ENCODE measurements around the gene IFIT1. TPM values are rescaled to one million over a fixed set of nuclear protein-coding genes. Genes with fewer than 3 reads are reported as not detected.

Gene IFIT1
- total and polyA plus RNA-seq, 2 experiments from 2014 or later: 23.9 to 24.4 TPM

GRCh38 chr10:89373916-89374711, 18.3 kb upstream of the IFIT1 start:
- Histone ChIP-seq H3K27me3 (no peaks in the 10 kb centered on the region), H3K9me3 (ENCODE audit: low read depth) (no peaks in the 10 kb centered on the region), H3K4me3 (no peak overlapping the region), H3K4me1 (ENCODE audit: low read depth) (peaks cover 11% of the 10 kb centered on the region), H3K27ac (peak overlapping the region; percentile 21), H3K36me3 (no peaks in the 10 kb centered on the region)
- peak in 1 of 2 donors; percentile 96 for DNase-seq (ENCODE audit: low read depth in 1 of 2, low spot score in 1 of 2)
- TF ChIP-seq CTCF (IDR thresholded peaks at IDR 0.05; ENCODE audit: low read depth, low read length): no peak

- Histone ChIP-seq H3K4me1 (ENCODE audit: low read depth) (peaks cover 11% of the 10 kb centered on the region), H3K27me3 (no peaks in the 10 kb centered on the region), H3K27ac (peak overlapping the region; percentile 21), H3K9me3 (ENCODE audit: low read depth) (no peaks in the 10 kb centered on the region), H3K36me3 (no peaks in the 10 kb centered on the region), H3K4me3 (no peak overlapping the region)
- no peak for TF ChIP-seq CTCF (IDR thresholded peaks at IDR 0.05; ENCODE audit: low read depth, low read length)
- peak in 1 of 2 donors; percentile 34 for DNase-seq (ENCODE audit: low read depth in 1 of 2, low spot score in 1 of 2)
Observed at GRCh38 chr10:89374713-89375141, 17.7 kb upstream of the IFIT1 start.

GRCh38 chr10:89377705-89378637, 14.5 kb upstream of the IFIT1 start, which contains the start of gene IFIT1B:
TSS of gene IFIT1B (plus strand) at chr10:89378056. CDS start at chr10:89378136, 80 bp downstream.
- Histone ChIP-seq H3K27ac (no peak within 1 kb of the TSS), H3K36me3 (no peaks in the 10 kb centered on the region), H3K4me3 (no peak within 1 kb of the TSS), H3K27me3 (no peaks in the 10 kb centered on the region), H3K4me1 (ENCODE audit: low read depth) (peaks cover 11% of the 10 kb centered on the region), H3K9me3 (ENCODE audit: low read depth) (no peaks in the 10 kb centered on the region)
- no peak for DNase-seq (ENCODE audit: low read depth in 1 of 2, low spot score in 1 of 2)
- TF ChIP-seq CTCF (IDR thresholded peaks at IDR 0.05; ENCODE audit: low read depth, low read length): no peak

GRCh38 chr10:89379103-89379502, 13.3 kb upstream of the IFIT1 start:
- H3K9me3 ChIP-seq (ENCODE audit: low read depth): no peaks in the 10 kb centered on the region
- H3K27ac ChIP-seq: no peak overlapping the region
- no peaks in the 10 kb centered on the region for H3K27me3 ChIP-seq
- no peak overlapping the region for H3K4me3 ChIP-seq
- TF ChIP-seq CTCF (IDR thresholded peaks at IDR 0.05; ENCODE audit: low read depth, low read length): no peak
- no peaks in the 10 kb centered on the region for H3K36me3 ChIP-seq
- peaks cover 9% of the 10 kb centered on the region for H3K4me1 ChIP-seq (ENCODE audit: low read depth)
- no peak for DNase-seq (ENCODE audit: low read depth in 1 of 2, low spot score in 1 of 2)

- Histone ChIP-seq H3K4me3 (no peak overlapping the region), H3K27me3 (no peaks in the 10 kb centered on the region)
Observed at GRCh38 chr10:89382757-89383156, 9.7 kb upstream of the IFIT1 start.

More at GRCh38 chr10:89382757-89383156, 9.7 kb upstream of the IFIT1 start:
- no peaks in the 10 kb centered on the region for H3K36me3 ChIP-seq
- no peaks in the 10 kb centered on the region for H3K4me1 ChIP-seq (ENCODE audit: low read depth)
- no peak overlapping the region for H3K27ac ChIP-seq
- DNase-seq (ENCODE audit: low read depth in 1 of 2, low spot score in 1 of 2): no peak
- TF ChIP-seq CTCF (IDR thresholded peaks at IDR 0.05; ENCODE audit: low read depth, low read length): no peak
- no peaks in the 10 kb centered on the region for H3K9me3 ChIP-seq (ENCODE audit: low read depth)

All from cardiac muscle cell (in vitro differentiated cells and primary cell).